SU-DHL-6 (cell line): ENCODE results near the gene TP53TG5.

Experiments used
- CTCF ChIP-seq: fragments of 200-600 bp; sonication (generic); IDR thresholded peaks from one replicate; pipeline ENCODE4 v1.5.1; 2017; ENCODE audit warnings: antibody characterized with exemption, mild to moderate bottlenecking, low read length, moderate library complexity; ENCODE audit not compliant: insufficient read depth, poor library complexity, severe bottlenecking
- EZH2phosphoT487 ChIP-seq: fragments of 200-600 bp; sonication (generic), shearing (Covaris generic); conservative IDR thresholded peaks from 2 replicates; pipeline ENCODE4 v1.6.1; 2018; ENCODE audit warnings: mild to moderate bottlenecking, antibody characterized with exemption, low read length, moderate library complexity, mixed read lengths

- TF ChIP-seq CTCF (no peak), EZH2phosphoT487 (no peak)
Observed at GRCh38 chr20:45402946-45403345, 24.8 kb upstream of the TP53TG5 start.
